Neuron (in vitro differentiated cells): ENCODE measurements around the gene SP2.

Source experiments
- H2AFZ ChIP-seq: one replicate; pipeline ENCODE4 v1.6.1; 2013; ENCODE audit warnings: low read depth, mild to moderate bottlenecking, inconsistent platforms, low read length, moderate library complexity
- H3K27me3 ChIP-seq: one replicate; pipeline ENCODE4 v1.6.1; 2013; ENCODE audit warnings: low read length; ENCODE audit not compliant: insufficient read depth
- H3K36me3 ChIP-seq: one replicate; pipeline ENCODE4 v1.6.1; 2013; ENCODE audit warnings: low read length; ENCODE audit not compliant: insufficient read depth
- H3K4me1 ChIP-seq: one replicate; pipeline ENCODE4 v1.6.1; 2013; ENCODE audit warnings: low read length; ENCODE audit not compliant: insufficient read depth
- H3K4me3 ChIP-seq: 2 replicates; pipeline ENCODE4 v1.5.1; 2013; ENCODE audit warnings: mild to moderate bottlenecking, low read length, moderate library complexity
- H3K9me3 ChIP-seq: one replicate; pipeline ENCODE4 v1.6.1; 2013; ENCODE audit warnings: low read length

The SP2 gene

GRCh38 chr17:47857551-47858455 lies 38.2 kb upstream of the SP2 start:
- H2AFZ ChIP-seq = no peak overlapping the region
- H3K9me3 ChIP-seq = no peaks in the 10 kb centered on the region
- H3K36me3 ChIP-seq = no peaks in the 10 kb centered on the region
- H3K27me3 ChIP-seq = peaks cover 65% of the 10 kb centered on the region
- H3K4me3 ChIP-seq = no peak overlapping the region
- no peaks in the 10 kb centered on the region for H3K4me1 ChIP-seq

- peaks cover 39% of the 10 kb centered on the region for H3K27me3 ChIP-seq
- no peaks in the 10 kb centered on the region for H3K36me3 ChIP-seq
- no peak overlapping the region for H2AFZ ChIP-seq
- H3K4me3 ChIP-seq = no peak overlapping the region
- no peaks in the 10 kb centered on the region for H3K4me1 ChIP-seq
- no peaks in the 10 kb centered on the region for H3K9me3 ChIP-seq
These were observed 35.6 kb upstream of the SP2 start for GRCh38 chr17:47860386-47860785.

- Histone ChIP-seq H3K4me3 (no peak overlapping the region), H2AFZ (no peak overlapping the region), H3K4me1 (no peaks in the 10 kb centered on the region), H3K9me3 (no peaks in the 10 kb centered on the region), H3K36me3 (no peaks in the 10 kb centered on the region), H3K27me3 (peaks cover 37% of the 10 kb centered on the region)
These were observed 33.2 kb upstream of the SP2 start for GRCh38 chr17:47862621-47863440.

- no peaks in the 10 kb centered on the region for H3K36me3 ChIP-seq
- H3K4me1 ChIP-seq = no peaks in the 10 kb centered on the region
- H3K27me3 ChIP-seq = peaks cover 29% of the 10 kb centered on the region
- H2AFZ ChIP-seq = no peak overlapping the region
- H3K4me3 ChIP-seq = no peak overlapping the region
- no peaks in the 10 kb centered on the region for H3K9me3 ChIP-seq
These were observed 31.2 kb upstream of the SP2 start for GRCh38 chr17:47864791-47865216.

GRCh38 chr17:47866941-47867340 lies 29.1 kb upstream of the SP2 start:
- H3K36me3 ChIP-seq = no peaks in the 10 kb centered on the region
- H2AFZ ChIP-seq = no peak overlapping the region
- peaks cover 47% of the 10 kb centered on the region for H3K27me3 ChIP-seq

GRCh38 chr17:47867813-47868533 lies 28.1 kb upstream of the SP2 start:
- no peak overlapping the region for H2AFZ ChIP-seq
- no peaks in the 10 kb centered on the region for H3K4me1 ChIP-seq
- H3K36me3 ChIP-seq = no peaks in the 10 kb centered on the region
- H3K27me3 ChIP-seq = peaks cover 57% of the 10 kb centered on the region
- H3K4me3 ChIP-seq = no peak overlapping the region
- no peaks in the 10 kb centered on the region for H3K9me3 ChIP-seq

More at GRCh38 chr17:47866941-47867340, 29.1 kb upstream of the SP2 start:
- no peak overlapping the region for H3K4me3 ChIP-seq
- H3K9me3 ChIP-seq = no peaks in the 10 kb centered on the region
- H3K4me1 ChIP-seq = no peaks in the 10 kb centered on the region

GRCh38 chr17:47869114-47869513 lies 26.9 kb upstream of the SP2 start:
- H3K27me3 ChIP-seq = peaks cover 66% of the 10 kb centered on the region
- H3K36me3 ChIP-seq = no peaks in the 10 kb centered on the region
- no peaks in the 10 kb centered on the region for H3K4me1 ChIP-seq
- no peak overlapping the region for H2AFZ ChIP-seq
- no peaks in the 10 kb centered on the region for H3K9me3 ChIP-seq
- H3K4me3 ChIP-seq = no peak overlapping the region

- Histone ChIP-seq H3K4me3 (no peak overlapping the region), H3K9me3 (no peaks in the 10 kb centered on the region), H2AFZ (no peak overlapping the region), H3K36me3 (no peaks in the 10 kb centered on the region), H3K4me1 (no peaks in the 10 kb centered on the region), H3K27me3 (peaks cover 75% of the 10 kb centered on the region)
These were observed 26.0 kb upstream of the SP2 start for GRCh38 chr17:47870056-47870455.

- no peak overlapping the region for H2AFZ ChIP-seq
- H3K36me3 ChIP-seq = no peaks in the 10 kb centered on the region
- no peaks in the 10 kb centered on the region for H3K9me3 ChIP-seq
- H3K27me3 ChIP-seq = peaks cover 79% of the 10 kb centered on the region
- H3K4me1 ChIP-seq = no peaks in the 10 kb centered on the region
- no peak overlapping the region for H3K4me3 ChIP-seq
These were observed 25.0 kb upstream of the SP2 start for GRCh38 chr17:47871048-47871447.

GRCh38 chr17:47872019-47872650 lies 23.9 kb upstream of the SP2 start:
- peaks cover 69% of the 10 kb centered on the region for H3K27me3 ChIP-seq
- H3K4me1 ChIP-seq = no peaks in the 10 kb centered on the region
- no peak overlapping the region for H2AFZ ChIP-seq
- H3K9me3 ChIP-seq = no peaks in the 10 kb centered on the region
- no peaks in the 10 kb centered on the region for H3K36me3 ChIP-seq
- H3K4me3 ChIP-seq = no peak overlapping the region

GRCh38 chr17:47872651-47873161 lies 23.3 kb upstream of the SP2 start:
- H3K36me3 ChIP-seq = no peaks in the 10 kb centered on the region
- no peak overlapping the region for H2AFZ ChIP-seq
- no peaks in the 10 kb centered on the region for H3K9me3 ChIP-seq
- H3K27me3 ChIP-seq = peaks cover 70% of the 10 kb centered on the region
- H3K4me1 ChIP-seq = no peaks in the 10 kb centered on the region
- no peak overlapping the region for H3K4me3 ChIP-seq
